GM12878 (cell line): ENCODE data around the gene ZNF107. TPM values are rescaled to one million over a fixed set of nuclear protein-coding genes. Genes with fewer than 3 reads are reported as not detected.

Experiments
- ATAC-seq: fragments of 200-7000 bp; cut with Tn5 transposase; 3 replicates; pipeline ENCODE4 v1.9.1; 2020; ENCODE audit warnings: mild to moderate bottlenecking, moderate library complexity
- BruUV-seq: library from RNA; stranded (reverse); fragments of 400-500 nt; replicated peaks from 2 replicates; lab custom pipeline; 2021; lab: Mats Ljungman, UMichigan
- CTCF ChIA-PET: fragments of 300-600 bp; sonication (Branson Sonifier 250); formaldehyde crosslinking; extraction: SDS; loops from one replicate; lab custom pipeline; 2021; ENCODE audit warnings: inconsistent platforms; lab: Yijun Ruan, JAX
- POLR2A ChIA-PET: fragments of 350-600 bp; formaldehyde crosslinking; extraction: SDS; loops from one replicate; lab custom pipeline; 2021; ENCODE audit warnings: inconsistent platforms; lab: Charles Lee
- RAD21 ChIA-PET: fragments of 300-600 bp; sonication (Branson Sonifier 250); formaldehyde crosslinking; loops from one replicate; lab custom pipeline; 2023; ENCODE audit warnings: antibody characterized with exemption; ENCODE audit not compliant: unreplicated experiment; lab: Charles Lee
- SMC1A ChIA-PET: fragments of 300-600 bp; sonication (Branson Sonifier 250); formaldehyde crosslinking; loops from one replicate; lab custom pipeline; 2023; ENCODE audit not compliant: unreplicated experiment, uncharacterized antibody; lab: Charles Lee
- DNase-seq: peaks from one replicate; pipeline ENCODE4 v3.0.0-alpha.2; 2011; ENCODE audit warnings: low read depth, low spot score
- FAIRE-seq: peaks from 3 replicates; lab custom pipeline; 2011; peaks lifted over from hg19 to GRCh38; lab: Jason Lieb, UNC
- H2AFZ ChIP-seq: 2 replicates; pipeline ENCODE4 v1.6.0; 2011; ENCODE audit warnings: low read depth, low read length, control low read depth; ENCODE audit not compliant: control insufficient read depth
- H3K27ac ChIP-seq: 2 replicates; pipeline ENCODE4 v1.5.1; 2011; ENCODE audit warnings: control low read depth; ENCODE audit not compliant: control insufficient read depth, insufficient read depth
- H3K27me3 ChIP-seq, 2 experiments: replicated peaks in 1 of 2; 2 replicates each; pipeline versions ENCODE4 v1.6.0 to v1.6.1; 2011; ENCODE audit warnings: low read length in 1 of 2; ENCODE audit not compliant: control insufficient read depth in 2 of 2, insufficient read depth in 2 of 2
- H3K36me3 ChIP-seq, 2 experiments: 2 replicates each; pipeline ENCODE4 v1.5.1; 2011; ENCODE audit warnings: low read length in 1 of 2; ENCODE audit not compliant: control insufficient read depth in 2 of 2, insufficient read depth in 2 of 2
- H3K4me1 ChIP-seq: 2 replicates; pipeline ENCODE4 v1.6.1; 2011; ENCODE audit warnings: mild to moderate bottlenecking, low read length, moderate library complexity, mixed read lengths; ENCODE audit not compliant: control insufficient read depth, insufficient read depth
- H3K4me2 ChIP-seq: 2 replicates; pipeline ENCODE4 v1.6.0; 2011; ENCODE audit warnings: control low read depth; ENCODE audit not compliant: control insufficient read depth, insufficient read depth
- H3K4me3 ChIP-seq: fragments of 200-600 bp; sonication (generic); 2 replicates; pipeline ENCODE4 v1.5.1; 2016
- H3K79me2 ChIP-seq: 2 replicates; pipeline ENCODE4 v1.6.0; 2011; ENCODE audit warnings: low read length; ENCODE audit not compliant: control insufficient read depth, insufficient read depth
- H3K9ac ChIP-seq: 2 replicates; pipeline ENCODE4 v1.8.0; 2011; ENCODE audit warnings: low read length, control low read depth, mixed read lengths; ENCODE audit not compliant: control insufficient read depth, insufficient read depth
- H3K9me3 ChIP-seq: replicated peaks from 3 replicates; pipeline ENCODE4 v1.5.1; 2011; ENCODE audit warnings: mild to moderate bottlenecking, low read length; ENCODE audit not compliant: control insufficient read depth, insufficient read depth
- H4K20me1 ChIP-seq: 2 replicates; pipeline ENCODE4 v1.6.0; 2011; ENCODE audit not compliant: control insufficient read depth, insufficient read depth
- E2F4 ChIP-seq: IDR thresholded peaks from 2 replicates; pipeline ENCODE4 v1.6.1; 2012; ENCODE audit warnings: low read depth, low read length, improper control_type of control experiment
- FOS ChIP-seq: IDR thresholded peaks from 3 replicates; pipeline ENCODE4 v1.6.1; 2011; ENCODE audit warnings: borderline replicate concordance; ENCODE audit not compliant: insufficient read length; ENCODE audit errors: extremely low read depth
- HDAC2 ChIP-seq: fragments of 200-600 bp; sonication (generic); IDR thresholded peaks from 2 replicates; pipeline ENCODE4 v1.6.1; 2017
- LARP7 ChIP-seq: fragments of 450-650 bp; IDR thresholded peaks from 2 replicates; pipeline ENCODE4 v1.6.1; 2017; ENCODE audit warnings: mild to moderate bottlenecking
- MEF2A ChIP-seq: IDR thresholded peaks from 2 replicates; pipeline ENCODE4 v1.6.1; 2011; ENCODE audit warnings: low read depth, mild to moderate bottlenecking, low read length, moderate library complexity; ENCODE audit not compliant: insufficient read depth
- MTA2 ChIP-seq: fragments of 450-650 bp; IDR thresholded peaks from 2 replicates; pipeline ENCODE4 v1.6.1; 2016; ENCODE audit warnings: low read depth, mild to moderate bottlenecking, moderate library complexity
- NFYA ChIP-seq: IDR thresholded peaks from 2 replicates; pipeline ENCODE4 v1.6.1; 2011; ENCODE audit warnings: low read depth, mild to moderate bottlenecking, low read length, improper control_type of control experiment, borderline replicate concordance
- NKRF ChIP-seq: fragments of 450-650 bp; conservative IDR thresholded peaks from 2 replicates; pipeline ENCODE4 v1.6.1; 2017; ENCODE audit warnings: mild to moderate bottlenecking, moderate library complexity
- SMC3 ChIP-seq: IDR thresholded peaks from 2 replicates; pipeline ENCODE4 v1.6.1; 2011; ENCODE audit warnings: low read length, improper control_type of control experiment, borderline replicate concordance
- SRF ChIP-seq, 2 experiments: IDR thresholded peaks; 2 replicates each; pipeline ENCODE4 v1.6.1; 2011; ENCODE audit warnings: low read depth in 2 of 2, low read length in 2 of 2, mild to moderate bottlenecking in 1 of 2, moderate library complexity in 1 of 2
- WGBS: methylation state at CpG from one replicate; pipeline ENCODE4 v1.1.6; 2016; ENCODE audit warnings: low lambda C conversion rate; ENCODE audit not compliant: insufficient replicate concordance, insufficient coverage; ENCODE audit errors: missing lambda C conversion rate; 5-methylcytosine and 5-hydroxymethylcytosine counted together
- in situ Hi-C: fragments of 300-500 bp; cut with MboI; formaldehyde crosslinking; loops from 9 replicates; pipeline ENCODE4 v1.14.3; 2018; ENCODE audit warnings: mixed read lengths
- intact Hi-C: fragments of 100-400 bp; cut with micrococcal nuclease; formaldehyde crosslinking; loops from one replicate; pipeline ENCODE4 v1.14.2; 2022; ENCODE audit not compliant: unreplicated experiment
- polyA plus RNA-seq, 11 experiments: library from polyadenylated mRNA; depleted of rRNA in 4 of 11; unstranded in 6 of 11; stranded (reverse) in 5 of 11; fragments of >200 nt; fragmentation: Nextera tagmentation in 4 of 11; fragmentation: Illumina TruSeq in 1 of 11; extraction: Ambion mirVana in 4 of 11; extraction: Trizol in 1 of 11; gene quantifications; 1 replicate in 1 of 11; 2 replicates in 10 of 11; pipeline versions ENCODE4 v1.2.1 to v1.2.3, GENCODE V29; 2011 to 2016; ENCODE audit warnings: inconsistent platforms in 2 of 11, missing spikeins in 2 of 11, low read depth in 1 of 11
- total RNA-seq, 4 experiments: library from RNA; depleted of rRNA in 3 of 4; stranded (reverse); fragments of >200 nt in 3 of 4; fragmentation: Illumina TruSeq in 1 of 4; extraction: Trizol in 1 of 4; gene quantifications; 2 replicates each; pipeline versions ENCODE4 v1.2.1 to v1.2.3, GENCODE V29; 2013 to 2021
- TF ChIP-seq, protein P1 (sequence below): IDR thresholded peaks from 2 replicates; pipeline ENCODE4 v1.6.1; 2012; ENCODE audit warnings: low read depth, low read length, improper control_type of control experiment

Gene ZNF107
- total and polyA plus RNA-seq, 10 of the 15 experiments (the other 5 are each of a cell fraction or from before 2014, with no cell fraction given): 3.2 to 23.3 (median 13.7) TPM

DNA sequence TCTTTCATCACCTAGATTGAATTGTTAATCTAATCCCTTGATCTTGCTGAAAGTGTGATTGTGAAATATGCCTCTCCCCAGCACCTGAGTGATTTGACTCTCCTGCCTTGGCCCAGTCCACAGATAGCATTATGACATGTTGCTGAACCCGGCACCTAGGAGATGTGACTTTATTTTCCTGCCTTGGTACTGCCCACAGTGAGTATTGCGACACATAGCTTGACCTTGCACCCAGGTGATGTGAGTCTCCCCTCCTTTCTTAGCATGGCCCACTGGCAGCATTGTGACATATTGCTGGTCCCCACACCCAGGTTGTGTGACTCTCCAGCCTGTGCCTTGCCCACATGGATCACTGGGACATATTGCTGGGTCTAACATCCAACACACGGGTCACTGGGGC, 32.5 kb upstream of the ZNF107 start:
- H4K20me1 ChIP-seq: no peaks in the 10 kb centered on the region
- no peak for DNase-seq
- in situ Hi-C loops: no loop called here
- 14% methylated on average over 3 of the region's 3 CpGs for WGBS
- H3K4me1 ChIP-seq: no peaks in the 10 kb centered on the region
- H3K27me3 ChIP-seq: no peaks in the 10 kb centered on the region
- POLR2A ChIA-PET: no interaction called here
- H3K36me3 ChIP-seq: no peaks in the 10 kb centered on the region
- no peak overlapping the region for H3K4me2 ChIP-seq
- H3K4me3 ChIP-seq: no peak overlapping the region
- ATAC-seq: no peak
- no peaks in the 10 kb centered on the region; the same call in 2 of the 3 replicates for H3K9me3 ChIP-seq
- FAIRE-seq: no peak
- SMC1A ChIA-PET: no interaction called here
- intact Hi-C loops: no loop called here
- RAD21 ChIA-PET: no interaction called here
- TF ChIP-seq MTA2 (no peak), MEF2A (no peak), HDAC2 (no peak), NFYA (no peak)
- TF ChIP-seq, protein P1, sequence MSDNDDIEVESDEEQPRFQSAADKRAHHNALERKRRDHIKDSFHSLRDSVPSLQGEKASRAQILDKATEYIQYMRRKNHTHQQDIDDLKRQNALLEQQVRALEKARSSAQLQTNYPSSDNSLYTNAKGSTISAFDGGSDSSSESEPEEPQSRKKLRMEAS: no peak
- no TSS peak for BruUV-seq
- no peak overlapping the region for H3K27ac ChIP-seq
- H2AFZ ChIP-seq: no peak overlapping the region
- no peak overlapping the region for H3K9ac ChIP-seq
- CTCF ChIA-PET: no interaction called here
- no peaks in the 10 kb centered on the region for H3K79me2 ChIP-seq

- 0% methylated on average over 2 of the region's 2 CpGs for WGBS
- no peak overlapping the region for H3K4me3 ChIP-seq
- H3K36me3 ChIP-seq: no peaks in the 10 kb centered on the region
- ATAC-seq (no peak), FAIRE-seq (no peak), DNase-seq (no peak)
- SMC1A ChIA-PET: no interaction called here
- no peak overlapping the region for H3K4me2 ChIP-seq
- intact Hi-C loops (no loop called here), in situ Hi-C loops (no loop called here)
- POLR2A ChIA-PET: no interaction called here
- no peak overlapping the region for H3K9ac ChIP-seq
- RAD21 ChIA-PET: no interaction called here
- CTCF ChIA-PET: interaction anchor here (1.3 kb wide), 1 partner anchor 8 kb away, joined by 3 read pairs; no protein-coding TSS in a partner anchor
- H3K27ac ChIP-seq: no peak overlapping the region
- H2AFZ ChIP-seq: no peak overlapping the region
- no peaks in the 10 kb centered on the region for H4K20me1 ChIP-seq
- no peaks in the 10 kb centered on the region for H3K4me1 ChIP-seq
- no peaks in the 10 kb centered on the region; the same call in 2 of the 3 replicates for H3K9me3 ChIP-seq
- BruUV-seq: no TSS peak
- no peaks in the 10 kb centered on the region for H3K79me2 ChIP-seq
- TF ChIP-seq SRF (IDR thresholded peaks at IDR 0.05; ENCODE audit: low read depth in 2 of 2, low read length in 2 of 2) (no peak), NKRF (no peak), LARP7 (no peak), E2F4 (no peak), FOS (no peak), SMC3 (no peak)
- TF ChIP-seq, all 136 proteins: peak for 0
- H3K27me3 ChIP-seq: no peaks in the 10 kb centered on the region
Measured at GRCh38 chr7:64634406-64635062, 31.4 kb upstream of the ZNF107 start.
